HG02852 (cell line): ENCODE data around the gene THPO.

Experiments used
- ATAC-seq: cut with Tn5 transposase; IDR thresholded peaks from one replicate; pipeline ENCODE4 v1.9.1; 2021; ENCODE audit warnings: mild to moderate bottlenecking, moderate library complexity; ENCODE audit not compliant: unreplicated experiment

Gene THPO

DNA sequence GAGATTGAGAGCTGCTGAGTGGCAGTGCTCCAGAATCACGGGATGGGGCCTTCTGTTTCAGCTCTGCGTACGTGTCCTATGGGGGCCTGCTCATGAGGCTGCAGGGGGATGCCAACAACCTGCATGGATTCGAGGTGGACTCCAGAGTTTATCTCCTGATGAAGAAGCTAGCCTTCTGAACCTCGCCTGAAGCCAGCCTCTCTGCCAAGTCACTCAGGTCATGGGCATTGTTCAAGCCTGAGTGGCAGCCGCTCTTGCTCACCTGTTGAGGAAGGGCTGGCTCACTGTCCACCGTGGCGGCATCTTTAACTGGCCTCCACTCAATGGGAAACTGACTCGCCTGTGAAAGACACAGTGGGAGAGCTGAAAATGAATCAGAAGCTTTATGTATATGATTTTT, 9.9 kb downstream of the THPO start:
- no peak for ATAC-seq

DNA sequence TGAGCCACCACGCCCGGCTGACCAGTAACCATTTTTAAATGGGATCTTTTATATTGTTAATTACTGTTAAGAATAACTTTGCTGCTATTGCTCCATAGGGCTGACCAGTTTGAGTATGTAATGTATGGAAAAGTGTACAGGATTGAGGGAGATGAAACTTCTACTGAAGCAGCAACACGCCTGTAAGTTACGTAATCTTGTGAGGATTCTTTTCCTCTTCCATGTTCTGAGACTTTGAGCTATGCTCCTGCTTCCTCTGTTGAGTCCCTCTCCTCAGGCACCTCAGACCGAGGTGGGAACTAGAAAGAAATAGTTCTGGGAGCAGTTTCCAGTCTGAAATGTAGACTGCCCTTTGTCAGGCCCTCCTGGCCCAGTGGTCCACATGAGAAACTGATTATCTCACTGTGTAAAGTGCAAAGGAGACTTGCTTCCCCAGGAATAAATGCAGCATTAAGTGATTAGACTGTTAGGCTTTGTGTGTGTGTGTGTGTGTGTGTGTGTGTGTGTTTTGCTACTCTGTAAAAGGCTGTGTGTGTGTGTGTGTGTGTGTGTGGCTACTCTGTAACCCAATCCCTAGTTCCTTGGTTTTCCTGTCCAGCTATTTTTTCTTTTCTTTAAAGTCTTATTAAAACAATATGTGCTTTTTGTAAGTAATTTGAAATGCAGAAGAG, 11.3 kb downstream of the THPO start:
- ATAC-seq = no peak

DNA sequence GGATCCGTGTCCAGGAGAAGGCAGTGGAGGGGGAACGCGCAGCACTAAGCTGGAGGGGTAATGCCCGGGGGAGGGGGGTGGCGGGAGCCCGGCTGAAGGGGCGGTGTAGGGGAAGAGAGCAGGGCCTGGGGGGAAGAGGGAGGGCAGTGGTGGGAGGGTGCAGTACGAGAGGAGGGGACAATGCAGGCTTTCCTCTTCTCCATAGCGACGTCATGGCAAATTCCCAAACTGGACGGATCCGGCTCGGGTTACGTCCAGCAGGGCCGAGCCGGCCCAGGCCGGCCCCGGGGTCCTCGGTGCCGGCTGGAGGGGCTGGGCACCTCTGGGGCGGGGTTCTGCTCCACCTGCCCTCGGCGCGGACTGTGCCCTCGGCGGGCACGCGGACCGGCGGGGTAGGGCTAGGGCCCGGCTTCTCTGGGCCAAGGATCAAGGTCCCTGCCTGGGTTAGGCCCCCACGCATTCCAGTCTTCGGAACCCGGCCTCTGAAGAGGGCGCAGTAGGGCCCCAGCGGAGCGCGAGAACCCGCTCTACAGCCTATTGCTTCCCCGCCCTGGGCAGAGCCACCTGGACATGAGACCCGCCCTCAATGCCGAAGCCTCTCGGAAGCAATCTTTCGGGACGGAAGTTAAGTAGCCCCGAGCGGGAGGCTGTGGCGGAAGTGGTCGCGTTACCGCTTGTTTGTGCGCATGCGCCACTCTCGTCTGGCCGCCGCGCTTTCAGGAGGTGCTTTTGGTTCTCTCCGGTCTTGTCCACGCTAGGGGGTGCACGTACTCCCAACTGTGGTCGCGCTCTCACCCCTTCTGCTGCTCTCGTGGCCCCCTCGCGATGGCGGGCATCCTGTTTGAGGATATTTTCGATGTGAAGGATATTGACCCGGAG, 15.1 kb downstream of the THPO start:
- peak; percentile 84 for ATAC-seq

DNA sequence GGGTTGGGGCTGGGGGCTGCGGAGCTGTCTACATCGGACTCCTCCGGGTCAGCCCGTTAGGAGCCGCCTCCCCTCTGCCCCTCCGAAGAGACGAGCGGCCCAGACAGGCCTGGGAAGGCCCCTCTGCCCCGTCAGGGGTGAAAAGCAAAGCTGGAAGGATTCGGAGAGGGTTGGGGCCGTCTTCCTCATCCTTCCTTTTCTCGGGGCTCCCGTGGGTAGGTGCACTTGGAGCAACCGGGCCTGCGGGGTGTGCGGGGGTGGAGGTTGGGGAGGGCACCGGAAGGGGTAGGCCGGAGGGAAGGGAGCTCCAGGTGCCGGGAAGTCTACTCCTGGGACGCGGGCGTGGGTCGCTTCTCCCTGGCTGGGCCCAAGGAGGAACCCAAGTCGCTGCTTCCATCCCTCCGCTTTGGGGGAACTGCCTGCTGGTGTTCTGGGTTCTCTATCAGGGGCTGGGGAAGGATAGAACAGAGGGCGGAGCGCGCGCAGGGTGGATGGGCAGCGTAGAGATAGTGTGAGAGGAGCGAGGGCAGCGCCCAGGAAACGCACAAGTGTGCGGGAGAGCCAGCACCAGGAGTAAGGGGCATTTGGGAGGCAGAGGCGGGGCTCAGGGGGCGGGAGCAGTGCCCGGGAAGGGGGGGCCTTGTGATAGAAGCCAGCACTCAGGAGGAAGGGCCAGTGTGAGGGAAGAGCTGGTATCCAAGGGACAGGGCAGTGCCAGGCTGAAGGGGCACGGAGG, 15.9 kb downstream of the THPO start:
- ATAC-seq = peak; percentile 9

DNA sequence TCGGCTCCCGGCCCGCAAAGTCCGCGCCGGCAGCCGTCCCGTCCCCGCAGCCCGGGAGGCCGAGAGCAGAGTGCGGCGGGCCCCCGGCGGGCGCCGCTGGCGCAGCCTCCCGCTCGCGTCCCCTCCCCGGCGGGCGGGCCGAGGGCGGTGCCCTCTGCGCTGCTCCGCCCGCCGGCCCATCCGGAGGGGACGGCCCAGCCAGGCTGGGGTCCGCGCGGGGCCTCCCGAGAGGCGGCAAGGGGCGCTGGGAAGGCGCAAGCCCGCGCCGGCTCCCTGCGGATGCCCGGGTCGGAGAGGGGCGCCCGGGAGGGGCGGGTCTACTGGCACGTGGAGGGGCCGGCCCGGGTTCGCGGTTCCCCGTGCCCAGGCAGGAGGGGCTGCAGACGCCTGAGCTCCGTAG, 16.5 kb downstream of the THPO start, which contains the start of the genes CLCN2 and POLR2H:
TSS of gene CLCN2 (minus strand) at position 74 of the 400 bp plus-strand sequence. CDS start 126 bp downstream, outside the sequence.
TSS of gene POLR2H (plus strand) at position 179 of the 400 bp plus-strand sequence. CDS start 1,783 bp downstream, outside the sequence.
- ATAC-seq = peak; percentile 40

DNA sequence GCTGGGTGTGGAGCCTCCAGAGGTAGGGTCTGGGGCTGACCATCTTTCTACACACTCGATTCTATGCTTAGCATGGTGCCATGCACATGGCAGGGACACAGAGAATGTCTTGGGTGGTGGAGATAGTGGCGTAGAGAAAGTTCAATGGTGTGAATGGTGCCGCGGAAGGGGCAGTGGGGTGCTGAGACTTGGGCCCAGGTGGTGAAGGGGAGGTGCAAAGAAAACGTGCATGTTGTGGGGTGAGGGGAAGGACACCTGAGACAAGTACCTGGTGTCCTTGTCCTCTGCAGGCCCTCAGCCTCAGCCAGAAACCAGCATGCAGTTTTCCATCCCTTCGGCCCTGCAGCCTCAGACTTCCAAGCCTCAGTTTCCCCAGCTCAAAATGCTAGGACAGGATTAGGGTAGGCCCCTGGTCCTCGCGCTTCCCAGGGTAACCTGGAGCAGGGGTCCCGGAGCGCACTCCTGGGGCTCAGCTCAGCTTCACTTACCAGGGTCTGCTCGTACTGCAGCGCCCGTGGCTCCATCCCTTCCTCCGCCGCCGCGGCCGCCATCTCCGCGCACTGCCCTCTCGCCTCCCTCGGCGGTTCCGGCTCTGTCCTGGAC, 17.0 kb downstream of the THPO start:
- peak; percentile 1 for ATAC-seq

DNA sequence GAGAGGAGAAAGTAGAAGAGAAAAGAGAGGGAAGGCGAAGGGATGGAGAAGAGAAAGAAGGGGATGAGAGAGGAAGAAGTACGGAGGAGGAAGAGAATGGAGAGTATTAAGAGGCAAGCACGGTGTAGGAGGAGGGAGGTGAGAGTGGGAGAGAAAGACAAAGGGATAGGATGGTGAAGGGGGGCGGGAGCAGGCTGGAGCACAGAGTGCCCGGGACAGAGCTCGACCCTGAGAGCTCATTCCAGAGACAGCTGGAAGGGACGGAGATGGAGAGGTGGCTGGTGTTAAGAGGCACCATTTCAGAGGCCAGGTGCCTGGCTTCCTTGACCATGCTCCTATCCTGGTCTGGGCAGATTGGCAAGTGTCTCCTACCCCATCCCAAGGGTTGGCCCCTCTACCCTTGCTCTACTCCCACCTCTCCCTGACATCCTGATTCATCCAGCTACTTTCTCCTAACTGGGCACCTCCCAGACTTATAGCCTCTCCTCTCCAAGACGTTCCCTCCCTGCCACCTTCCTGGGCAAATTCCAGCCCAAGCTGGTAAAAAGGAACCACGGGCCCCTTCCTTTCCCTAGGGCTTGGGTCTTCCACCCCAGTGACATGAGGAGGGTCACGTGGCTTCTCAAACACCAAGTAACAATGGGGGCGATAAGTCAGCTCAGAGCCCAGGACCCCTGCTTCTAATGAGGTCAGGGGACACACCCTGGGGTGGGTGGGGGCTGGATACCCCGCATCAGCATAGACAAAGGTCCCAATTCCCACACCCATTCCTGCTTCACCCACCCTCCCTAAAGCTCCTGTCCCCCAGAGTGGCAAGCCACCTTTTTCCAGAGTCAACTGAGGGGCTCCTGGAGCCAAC, 17.7 kb downstream of the THPO start:
- ATAC-seq = no peak

DNA sequence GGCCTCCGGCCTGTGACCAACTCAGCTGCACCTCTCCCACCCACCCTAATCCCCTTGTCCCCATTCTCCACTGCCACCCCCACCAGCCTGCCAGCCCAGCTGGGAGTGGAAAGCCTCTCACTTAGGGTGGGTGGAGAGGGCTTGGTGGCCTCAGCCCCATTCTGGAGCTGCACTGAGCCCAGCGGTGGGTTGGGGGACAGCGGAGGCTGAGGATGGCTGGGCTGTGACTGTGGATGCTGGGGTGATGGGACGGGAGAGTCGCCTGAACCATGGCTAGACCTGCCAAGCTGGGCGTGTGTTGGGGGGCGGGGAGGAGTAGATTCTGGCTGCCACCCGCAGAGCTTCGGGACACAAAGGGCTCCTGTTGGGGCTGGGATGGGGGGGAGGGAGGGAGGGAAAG, 18.4 kb downstream of the THPO start:
- ATAC-seq = no peak

DNA sequence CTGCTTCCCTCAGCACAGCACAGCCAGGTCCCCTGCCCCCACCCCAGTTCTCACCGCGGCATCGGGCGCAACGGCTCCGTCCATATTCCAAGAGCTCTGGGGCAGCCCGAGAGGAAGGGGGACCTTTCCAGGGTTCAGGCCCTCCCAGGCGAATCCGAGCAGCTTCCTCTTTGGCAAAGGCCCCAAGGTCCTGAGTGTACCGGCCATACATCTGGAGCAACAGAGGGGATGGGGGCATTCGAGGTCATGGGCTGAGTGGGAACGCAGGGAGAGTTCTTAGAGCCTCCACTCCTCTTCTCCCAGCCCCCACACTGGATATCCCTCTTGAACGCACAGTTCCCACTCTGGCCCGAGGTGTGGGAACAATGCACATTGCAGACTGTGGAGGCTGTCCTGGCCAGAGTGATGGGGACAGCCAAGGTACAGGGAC, 19.1 kb downstream of the THPO start:
- no peak for ATAC-seq

DNA sequence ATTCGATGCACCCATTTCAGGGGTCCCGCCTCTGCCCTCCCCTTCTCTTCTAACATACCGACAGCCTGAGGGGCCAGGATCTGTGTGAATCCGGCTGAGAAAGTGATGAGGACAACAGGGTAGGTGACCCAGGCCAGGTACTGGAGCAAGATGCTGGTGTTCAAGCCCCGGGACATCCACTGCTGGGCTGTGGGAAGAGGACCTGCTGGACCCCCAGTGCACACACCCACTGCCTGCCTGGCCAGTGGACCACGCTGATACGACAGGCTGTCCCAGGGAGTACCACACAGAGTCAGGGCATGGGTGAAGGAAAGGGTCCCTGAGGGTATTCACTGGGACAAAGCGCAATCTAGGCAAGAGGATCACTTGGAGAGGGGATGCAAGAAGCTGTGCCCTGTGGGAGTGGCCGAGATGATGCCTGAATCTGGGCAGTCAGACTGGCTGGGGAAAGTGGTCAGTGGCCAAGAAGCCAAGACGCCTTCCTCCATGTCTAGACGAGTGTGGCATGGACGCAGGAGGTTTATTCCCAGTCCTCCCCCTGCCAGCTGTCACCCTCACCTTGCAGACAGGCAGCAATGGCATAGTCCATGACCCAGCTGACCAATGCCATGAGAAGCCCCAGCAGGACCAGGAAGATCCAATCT, 19.8 kb downstream of the THPO start:
- no peak for ATAC-seq

DNA sequence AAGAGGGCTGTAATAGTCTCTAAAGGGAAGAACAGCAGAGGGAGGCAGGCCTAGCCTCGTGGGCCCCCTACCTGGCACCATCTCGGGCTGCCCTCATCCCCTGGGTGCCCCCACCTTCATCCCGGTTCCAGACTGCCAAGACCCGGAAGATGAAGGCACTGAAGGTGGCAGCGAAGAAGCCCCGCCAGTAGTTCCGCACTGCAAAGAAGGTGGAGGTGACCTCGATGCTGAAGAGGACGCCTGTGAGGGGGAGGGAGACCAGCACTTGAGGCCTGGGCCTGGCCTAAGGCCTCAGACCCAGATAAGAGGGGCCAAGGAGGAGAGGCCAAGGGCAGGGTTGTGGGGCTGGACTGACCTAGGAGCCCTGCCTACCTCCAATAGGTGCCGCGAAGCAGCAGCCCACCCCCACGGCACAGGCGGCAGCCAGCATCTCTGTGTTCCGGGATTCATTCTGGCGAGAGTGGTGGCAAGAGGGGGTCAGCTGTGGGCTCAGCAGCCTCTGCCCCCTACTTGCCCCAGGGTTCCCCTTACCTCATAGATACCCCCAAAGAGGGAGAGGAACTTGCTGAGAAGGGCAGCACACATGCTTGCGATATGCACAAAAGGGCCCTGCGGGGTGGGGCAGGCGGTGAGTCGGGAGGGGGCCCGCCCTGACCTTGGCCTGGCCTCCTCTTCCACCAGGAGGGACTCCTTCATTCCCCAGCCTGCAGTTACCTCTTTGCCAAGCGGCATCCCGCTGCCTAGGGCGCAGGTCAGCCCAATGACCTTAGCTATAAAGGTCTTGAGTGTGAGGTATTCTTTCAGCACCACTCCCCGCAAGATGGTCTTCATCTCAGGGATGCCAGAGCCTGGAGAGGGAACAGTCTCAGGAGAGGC, 20.5 kb downstream of the THPO start:
- no peak for ATAC-seq

DNA sequence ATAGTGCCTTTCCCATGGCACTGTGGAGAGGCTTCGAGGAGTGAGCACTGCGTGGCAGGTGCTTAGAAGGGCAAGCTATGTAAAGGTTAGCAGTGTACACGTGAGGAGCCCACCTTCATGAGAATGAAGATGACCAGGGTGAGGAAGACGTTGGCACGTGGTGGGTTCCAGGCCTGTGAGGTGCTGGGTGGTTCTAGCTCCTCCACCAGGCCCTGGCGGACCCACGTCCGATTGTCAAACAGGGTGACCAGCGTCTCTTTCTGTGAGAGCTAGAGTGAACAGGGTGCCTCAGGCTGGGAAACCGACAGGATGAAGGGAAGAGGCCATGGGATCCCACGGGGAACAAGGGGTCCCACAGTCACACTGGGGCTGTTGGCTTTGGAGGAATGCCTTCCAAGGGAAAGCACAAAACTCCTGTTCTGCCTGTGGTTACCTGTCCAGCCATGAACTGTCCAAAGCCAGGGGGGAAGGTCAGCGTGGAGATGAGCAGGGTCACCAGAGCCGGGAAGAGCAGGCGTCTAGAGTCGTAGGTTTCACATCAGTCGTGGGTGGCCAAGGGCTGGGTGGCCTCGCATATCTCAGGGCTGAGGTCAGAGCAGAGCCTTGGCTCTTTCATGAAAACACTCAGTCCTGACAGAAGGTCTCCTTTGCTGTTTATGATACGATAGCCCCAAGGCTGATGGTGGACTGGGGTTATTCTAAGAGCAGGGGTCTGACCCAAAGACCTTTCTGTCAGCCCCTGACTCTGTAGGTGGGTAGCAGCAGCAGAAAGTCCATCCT, 22.6 kb downstream of the THPO start:
- no peak for ATAC-seq

DNA sequence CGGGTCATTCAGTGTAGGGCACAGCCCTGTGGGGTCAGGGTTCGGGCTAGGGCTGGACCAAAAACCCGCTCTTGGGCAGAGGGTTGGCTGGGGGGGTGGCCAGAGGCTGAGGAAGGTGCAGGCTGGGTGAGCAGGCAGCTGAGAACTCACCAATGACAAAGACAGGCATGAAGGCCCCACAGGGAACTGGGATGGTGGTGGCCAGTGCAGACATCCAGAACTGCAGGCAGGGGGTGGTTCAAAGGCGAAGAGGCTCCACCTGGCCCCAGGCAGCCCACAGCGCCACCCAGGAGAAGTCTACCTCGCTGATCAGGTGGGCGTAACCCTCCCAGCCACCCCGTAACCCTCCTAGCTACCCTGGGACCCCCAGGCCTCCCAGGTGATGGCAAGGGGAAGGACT, 23.3 kb downstream of the THPO start:
- no peak for ATAC-seq

DNA sequence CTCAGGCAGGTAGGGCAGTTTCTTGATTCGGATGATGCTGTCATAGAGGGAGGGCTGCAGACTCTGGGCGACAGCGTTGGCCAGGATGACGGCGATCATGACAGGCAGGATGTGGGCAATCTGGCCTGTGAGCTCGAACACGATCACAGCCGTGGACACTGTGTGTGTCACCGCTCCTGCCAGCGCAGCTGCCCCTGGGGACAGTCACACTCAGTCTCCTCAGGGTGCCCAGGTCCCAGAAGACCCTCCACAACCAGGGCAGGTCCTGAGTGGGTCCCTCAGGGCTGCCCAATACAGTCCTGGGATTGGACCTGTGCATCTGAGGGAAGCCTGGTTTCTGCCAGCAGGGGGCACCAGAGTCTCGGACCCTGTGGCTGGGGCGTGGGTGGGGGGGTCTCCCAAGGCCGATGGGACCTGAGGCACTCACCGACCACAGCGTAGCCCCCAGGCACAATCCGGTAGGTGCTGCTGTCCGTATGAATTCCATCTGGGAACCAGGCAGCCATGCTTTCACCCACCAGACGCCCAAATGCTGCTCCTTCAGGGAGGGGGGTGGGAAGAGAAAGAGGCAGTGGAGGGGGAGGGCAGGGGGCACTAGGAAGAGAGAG, 23.8 kb downstream of the THPO start:
- no peak for ATAC-seq

DNA sequence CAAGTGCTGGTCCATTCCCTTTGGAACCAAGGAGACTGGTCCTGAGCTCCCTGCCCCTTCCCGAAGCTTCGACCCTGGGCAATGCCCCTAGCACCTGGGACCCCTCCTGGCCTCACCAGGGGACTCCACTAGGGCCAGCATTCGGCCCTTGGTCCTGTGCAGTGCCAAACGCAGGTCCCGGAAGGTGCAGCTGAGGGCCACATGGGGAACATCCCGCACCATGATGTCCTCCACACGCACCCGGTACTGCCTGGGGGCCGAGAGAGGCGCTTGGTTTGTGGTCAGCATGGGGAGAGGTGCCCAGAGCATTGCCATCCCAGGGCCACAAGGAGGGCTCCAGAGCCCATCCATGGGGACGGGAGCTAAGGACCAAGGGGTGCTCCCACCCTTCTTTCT, 24.5 kb downstream of the THPO start:
- no peak for ATAC-seq

DNA sequence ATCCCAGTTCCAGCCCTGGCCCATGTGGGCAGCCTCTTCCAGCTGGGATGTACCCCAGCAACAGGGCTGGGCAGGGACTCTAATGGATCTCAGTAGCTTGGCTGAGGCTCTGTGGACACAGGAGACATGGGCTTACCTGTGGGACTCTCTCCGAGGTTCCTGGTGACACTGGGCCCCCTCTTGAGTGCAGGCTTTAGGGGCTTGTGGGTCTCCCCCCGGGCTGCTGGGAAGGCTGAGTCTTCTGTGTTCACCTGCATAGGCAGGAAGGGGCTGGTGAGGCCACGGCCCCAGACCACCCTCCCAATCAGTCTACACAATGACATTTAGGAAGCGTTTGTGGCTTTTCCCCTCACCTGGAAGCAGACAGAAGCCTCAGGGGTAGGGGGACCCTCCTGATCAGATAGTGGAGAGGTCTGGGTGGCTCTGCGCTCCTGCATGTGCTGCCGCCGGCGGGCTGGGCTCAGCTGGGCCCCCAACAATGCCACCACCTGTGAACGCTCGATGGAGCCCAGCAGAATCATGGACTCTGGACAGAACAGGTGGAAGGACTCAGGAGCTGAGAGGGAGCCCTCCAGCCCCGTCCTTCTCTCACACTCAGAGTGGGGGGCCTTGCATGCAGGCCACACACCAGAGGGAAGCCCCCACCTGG, 25.0 kb downstream of the THPO start:
- ATAC-seq = no peak
